Measurements from ENCODE around the gene ROGDI. TPM values are rescaled to one million over a fixed set of nuclear protein-coding genes. Genes with fewer than 3 reads are reported as not detected.
A peak's percentile ranks its signal among the peaks of the same experiment; 100 is the strongest.

ROGDI gene
- total RNA-seq, 6 experiments from 2014 or later = 16.8 to 20.1 (median 18.5) TPM

DNA sequence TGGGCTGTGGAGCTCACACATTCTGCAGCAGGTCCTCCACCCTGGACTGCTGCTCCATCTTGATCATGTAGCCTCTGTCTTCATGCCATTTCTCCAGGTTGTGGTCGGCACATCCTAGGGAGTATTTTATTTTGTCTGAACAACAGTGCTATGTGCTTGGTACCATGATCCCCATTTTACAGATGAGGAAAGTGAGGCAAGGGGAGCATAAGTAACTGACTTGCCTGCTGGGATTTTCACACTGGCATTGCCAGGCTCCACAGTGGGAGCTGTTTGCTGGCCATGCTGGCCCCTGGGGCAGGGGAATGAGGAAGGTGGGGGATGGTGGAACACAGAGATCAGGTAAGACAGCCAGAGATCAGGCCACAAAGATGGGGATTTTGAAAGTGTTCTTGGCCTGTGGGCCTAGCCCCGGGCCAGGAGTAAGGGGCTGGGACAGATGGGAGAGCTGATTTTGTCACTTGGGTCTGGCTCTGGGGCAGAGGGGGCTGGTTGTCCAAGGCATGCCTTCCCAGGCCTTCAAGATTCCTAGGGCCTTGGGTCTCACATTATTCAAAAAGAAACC, 26.2 kb downstream of the ROGDI start:
- Mint-ChIP-seq H3K36me3 (ENCODE audit: low read depth) (no peaks in the 10 kb centered on the region), H3K9me3 (no peaks in the 10 kb centered on the region), H3K4me1 (ENCODE audit: low read depth) (peaks cover 12% of the 10 kb centered on the region), H3K27ac (no peak overlapping the region), H3K4me3 (no peak overlapping the region), H3K27me3 (ENCODE audit: insufficient read depth) (no peaks in the 10 kb centered on the region; the same call in none of the 2 replicates)
- DNase-seq = no peak
- TF ChIP-seq CTCF (IDR thresholded peaks at IDR 0.05) = no peak

GRCh38 chr16:4775005-4775404, 27.4 kb downstream of the ROGDI start:
- Mint-ChIP-seq H3K4me1 (ENCODE audit: low read depth) (peaks cover 6% of the 10 kb centered on the region), H3K9me3 (no peaks in the 10 kb centered on the region), H3K27ac (no peak overlapping the region), H3K27me3 (ENCODE audit: insufficient read depth) (no peaks in the 10 kb centered on the region; the same call in none of the 2 replicates), H3K36me3 (ENCODE audit: low read depth) (no peaks in the 10 kb centered on the region), H3K4me3 (no peak overlapping the region)
- no peak for DNase-seq
- TF ChIP-seq CTCF (IDR thresholded peaks at IDR 0.05) = no peak

DNA sequence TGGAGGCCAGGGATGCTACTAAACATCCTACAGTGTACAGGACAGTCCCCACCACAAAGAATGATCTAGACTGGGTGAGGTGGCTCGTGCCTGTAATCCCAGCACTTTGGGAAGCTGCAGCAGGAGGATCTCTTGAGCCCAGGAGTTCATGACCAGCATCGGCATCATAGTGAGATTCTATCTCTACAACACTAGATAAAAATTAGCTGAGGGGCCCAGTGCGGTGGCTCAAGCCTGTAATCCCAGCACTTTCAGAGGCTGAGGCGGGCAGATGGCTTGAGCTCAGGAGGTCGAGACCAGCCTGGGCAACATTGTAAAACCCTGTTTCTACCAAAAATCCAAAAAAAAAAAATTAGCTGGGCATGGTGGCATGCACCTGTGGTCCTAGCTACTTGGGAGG, 30.1 kb downstream of the ROGDI start:
- Mint-ChIP-seq H3K27ac (no peak overlapping the region), H3K4me1 (ENCODE audit: low read depth) (peaks cover 22% of the 10 kb centered on the region), H3K9me3 (no peaks in the 10 kb centered on the region), H3K36me3 (ENCODE audit: low read depth) (no peaks in the 10 kb centered on the region), H3K27me3 (ENCODE audit: insufficient read depth) (no peaks in the 10 kb centered on the region; the same call in 1 of the 2 replicates), H3K4me3 (no peak overlapping the region)
- TF ChIP-seq CTCF (IDR thresholded peaks at IDR 0.05) = no peak
- DNase-seq = no peak

- no peak for DNase-seq
- H3K4me3 Mint-ChIP-seq = no peak overlapping the region
- no peaks in the 10 kb centered on the region for H3K9me3 Mint-ChIP-seq
- H3K36me3 Mint-ChIP-seq (ENCODE audit: low read depth) = no peaks in the 10 kb centered on the region
- no peak overlapping the region for H3K27ac Mint-ChIP-seq
- peaks cover 22% of the 10 kb centered on the region for H3K4me1 Mint-ChIP-seq (ENCODE audit: low read depth)
- H3K27me3 Mint-ChIP-seq (ENCODE audit: insufficient read depth) = no peaks in the 10 kb centered on the region; the same call in 1 of the 2 replicates
- TF ChIP-seq CTCF (IDR thresholded peaks at IDR 0.05) = no peak
Observed at GRCh38 chr16:4771646-4772045, 30.8 kb downstream of the ROGDI start.

DNA sequence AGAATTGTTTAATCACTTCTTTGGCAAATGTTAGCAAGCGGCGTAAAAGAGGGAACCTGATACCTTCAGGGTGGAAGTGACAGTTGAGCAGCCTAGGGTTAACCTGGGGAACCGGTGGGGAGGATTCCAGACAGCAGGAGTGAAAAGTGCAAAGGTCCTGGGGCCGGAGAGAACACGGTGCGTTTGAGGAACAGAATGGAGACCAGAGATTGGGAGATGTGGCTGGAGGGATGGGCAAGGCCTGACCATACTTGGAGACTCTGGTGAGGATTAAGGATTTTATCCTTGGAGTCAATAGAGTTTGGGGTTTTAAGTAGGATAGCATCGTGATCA, 33.2 kb downstream of the ROGDI start:
- H3K27ac Mint-ChIP-seq = no peak overlapping the region
- no peaks in the 10 kb centered on the region for H3K9me3 Mint-ChIP-seq
- no peaks in the 10 kb centered on the region; the same call in 1 of the 2 replicates for H3K27me3 Mint-ChIP-seq (ENCODE audit: insufficient read depth)
- H3K4me3 Mint-ChIP-seq = peak overlapping the region; percentile 88
- no peak for TF ChIP-seq CTCF (IDR thresholded peaks at IDR 0.05)
- DNase-seq = no peak
- H3K36me3 Mint-ChIP-seq (ENCODE audit: low read depth) = no peaks in the 10 kb centered on the region
- H3K4me1 Mint-ChIP-seq (ENCODE audit: low read depth) = peaks cover 31% of the 10 kb centered on the region
